Measurements from ENCODE around the gene MCTP2.

- TF ChIP-seq, protein P1, sequence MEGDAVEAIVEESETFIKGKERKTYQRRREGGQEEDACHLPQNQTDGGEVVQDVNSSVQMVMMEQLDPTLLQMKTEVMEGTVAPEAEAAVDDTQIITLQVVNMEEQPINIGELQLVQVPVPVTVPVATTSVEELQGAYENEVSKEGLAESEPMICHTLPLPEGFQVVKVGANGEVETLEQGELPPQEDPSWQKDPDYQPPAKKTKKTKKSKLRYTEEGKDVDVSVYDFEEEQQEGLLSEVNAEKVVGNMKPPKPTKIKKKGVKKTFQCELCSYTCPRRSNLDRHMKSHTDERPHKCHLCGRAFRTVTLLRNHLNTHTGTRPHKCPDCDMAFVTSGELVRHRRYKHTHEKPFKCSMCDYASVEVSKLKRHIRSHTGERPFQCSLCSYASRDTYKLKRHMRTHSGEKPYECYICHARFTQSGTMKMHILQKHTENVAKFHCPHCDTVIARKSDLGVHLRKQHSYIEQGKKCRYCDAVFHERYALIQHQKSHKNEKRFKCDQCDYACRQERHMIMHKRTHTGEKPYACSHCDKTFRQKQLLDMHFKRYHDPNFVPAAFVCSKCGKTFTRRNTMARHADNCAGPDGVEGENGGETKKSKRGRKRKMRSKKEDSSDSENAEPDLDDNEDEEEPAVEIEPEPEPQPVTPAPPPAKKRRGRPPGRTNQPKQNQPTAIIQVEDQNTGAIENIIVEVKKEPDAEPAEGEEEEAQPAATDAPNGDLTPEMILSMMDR (IDR thresholded peaks at IDR 0.05) = no peak
- no peak for TF ChIP-seq POLR2A (IDR thresholded peaks at IDR 0.05)
- TF ChIP-seq EP300 (IDR thresholded peaks at IDR 0.05) = no peak
Measured at GRCh38 chr15:94360251-94360685, 128.9 kb downstream of the MCTP2 start.
